ENCODE measurements around the gene HMGB1.
A peak's percentile ranks its signal among the peaks of the same experiment; 100 is the strongest.
"Not testable (repeated sequence)": the region's sequence is repeated elsewhere in the genome, so short reads cannot be mapped to it uniquely, and the experiment has no call there.

HMGB1 gene

DNA sequence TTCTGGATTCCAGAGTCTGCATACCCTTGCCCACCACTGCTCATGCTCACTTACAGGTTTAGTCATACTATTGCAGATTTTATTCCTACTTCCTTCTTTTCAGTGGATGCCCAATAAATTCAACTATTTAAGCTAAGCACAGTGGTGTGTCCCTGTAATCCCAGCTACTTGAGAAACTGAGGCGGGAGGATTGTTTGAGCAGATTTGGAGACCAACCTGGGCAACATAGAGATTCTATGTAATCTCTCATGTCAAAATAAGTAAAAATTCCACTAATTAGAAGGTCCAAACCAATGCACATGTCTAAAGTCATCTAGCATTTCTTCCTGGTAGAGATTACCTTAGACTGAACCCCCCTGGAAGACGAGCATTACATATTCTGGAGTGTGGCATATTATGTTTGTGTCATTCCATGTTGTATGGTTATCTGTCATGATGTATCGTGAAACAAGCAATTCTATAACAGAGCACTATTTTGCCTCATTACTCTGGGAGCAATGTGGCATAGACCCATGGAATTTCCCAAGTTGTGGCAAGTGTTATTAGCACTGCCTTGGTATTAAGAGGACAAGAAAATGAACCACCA lies 8.3 kb downstream of the HMGB1 start:
- TF ChIP-seq, protein P1, sequence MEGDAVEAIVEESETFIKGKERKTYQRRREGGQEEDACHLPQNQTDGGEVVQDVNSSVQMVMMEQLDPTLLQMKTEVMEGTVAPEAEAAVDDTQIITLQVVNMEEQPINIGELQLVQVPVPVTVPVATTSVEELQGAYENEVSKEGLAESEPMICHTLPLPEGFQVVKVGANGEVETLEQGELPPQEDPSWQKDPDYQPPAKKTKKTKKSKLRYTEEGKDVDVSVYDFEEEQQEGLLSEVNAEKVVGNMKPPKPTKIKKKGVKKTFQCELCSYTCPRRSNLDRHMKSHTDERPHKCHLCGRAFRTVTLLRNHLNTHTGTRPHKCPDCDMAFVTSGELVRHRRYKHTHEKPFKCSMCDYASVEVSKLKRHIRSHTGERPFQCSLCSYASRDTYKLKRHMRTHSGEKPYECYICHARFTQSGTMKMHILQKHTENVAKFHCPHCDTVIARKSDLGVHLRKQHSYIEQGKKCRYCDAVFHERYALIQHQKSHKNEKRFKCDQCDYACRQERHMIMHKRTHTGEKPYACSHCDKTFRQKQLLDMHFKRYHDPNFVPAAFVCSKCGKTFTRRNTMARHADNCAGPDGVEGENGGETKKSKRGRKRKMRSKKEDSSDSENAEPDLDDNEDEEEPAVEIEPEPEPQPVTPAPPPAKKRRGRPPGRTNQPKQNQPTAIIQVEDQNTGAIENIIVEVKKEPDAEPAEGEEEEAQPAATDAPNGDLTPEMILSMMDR (IDR thresholded peaks at IDR 0.05; ENCODE audit: control insufficient read depth, insufficient read depth, low read depth, low read length, missing control alignments), result no peak
- DNase-seq (ENCODE audit: low read depth), result no peak
- H3K4me3 ChIP-seq (ENCODE audit: control insufficient read depth, low read depth, low read length), result no peak overlapping the region

DNA sequence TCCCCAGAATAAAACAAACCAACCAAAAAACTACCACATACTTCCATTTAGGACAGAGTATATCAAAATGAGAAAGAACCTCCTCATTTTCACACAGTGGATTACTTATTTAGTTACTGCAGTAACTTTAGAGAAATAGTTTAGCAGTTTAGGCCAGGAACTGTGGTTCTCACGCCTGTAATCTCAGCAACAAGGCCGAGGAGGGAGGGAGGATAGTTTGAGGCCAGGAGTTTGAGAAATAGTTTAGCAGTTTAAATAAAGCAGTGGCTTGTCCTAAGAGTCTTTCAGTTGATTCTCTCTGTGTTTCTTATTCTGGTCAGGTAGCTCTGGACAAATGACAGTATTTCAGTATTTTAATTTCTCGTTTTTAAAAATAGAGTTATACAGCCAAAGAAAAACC lies 9.4 kb downstream of the HMGB1 start:
- H3K4me3 ChIP-seq (ENCODE audit: control insufficient read depth, low read depth, low read length), result no peak overlapping the region
- DNase-seq (ENCODE audit: low read depth), result no peak
- TF ChIP-seq, protein P1 (IDR thresholded peaks at IDR 0.05; ENCODE audit: control insufficient read depth, insufficient read depth, low read depth, low read length, missing control alignments), result no peak

DNA sequence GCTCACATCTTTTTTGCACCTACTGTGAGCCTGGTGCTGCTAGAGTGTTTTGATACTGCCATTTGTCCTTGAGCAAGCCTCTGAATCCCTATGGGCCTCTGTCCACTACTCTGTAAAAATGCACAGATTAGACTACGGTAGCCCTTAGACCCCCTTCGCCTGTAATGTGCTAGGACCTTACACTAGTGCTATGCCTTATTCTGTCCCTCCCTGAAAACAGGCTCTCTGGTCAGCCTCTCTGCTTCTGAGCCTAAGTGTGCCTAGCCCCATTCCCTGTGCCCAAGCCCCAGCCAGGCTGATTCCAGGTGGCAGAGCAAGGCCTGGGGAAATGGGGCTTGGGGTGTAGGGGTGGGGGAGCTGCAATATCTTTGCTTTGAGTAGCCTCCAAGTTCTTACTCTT lies 10.7 kb downstream of the HMGB1 start:
- no peak for DNase-seq (ENCODE audit: low read depth)
- H3K4me3 ChIP-seq (ENCODE audit: control insufficient read depth, low read depth, low read length), result no peak overlapping the region
- TF ChIP-seq, protein P1 (IDR thresholded peaks at IDR 0.05; ENCODE audit: control insufficient read depth, insufficient read depth, low read depth, low read length, missing control alignments), result no peak

DNA sequence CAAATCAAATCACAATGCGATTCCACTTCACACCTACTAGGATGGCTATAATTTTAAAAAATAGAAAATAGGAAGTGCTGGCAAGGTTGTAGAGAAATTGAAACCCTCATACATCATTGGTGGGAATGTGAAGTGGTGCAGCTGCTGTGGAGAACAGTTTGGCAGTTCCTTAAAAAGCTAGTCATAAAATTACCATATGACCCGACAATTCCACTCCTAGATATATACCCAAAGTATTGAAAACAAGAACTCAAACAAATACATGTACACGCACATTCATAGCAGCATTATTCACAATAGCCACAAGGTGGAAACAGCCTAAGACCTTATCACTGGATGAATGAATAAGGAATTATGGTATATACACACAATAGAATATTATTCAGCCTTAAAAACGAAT lies 12.0 kb downstream of the HMGB1 start:
- TF ChIP-seq, protein P1 (IDR thresholded peaks at IDR 0.05; ENCODE audit: control insufficient read depth, insufficient read depth, low read depth, low read length, missing control alignments), result peak; percentile 11
- no peak for DNase-seq (ENCODE audit: low read depth)
- H3K4me3 ChIP-seq (ENCODE audit: control insufficient read depth, low read depth, low read length), result no peak overlapping the region

DNA sequence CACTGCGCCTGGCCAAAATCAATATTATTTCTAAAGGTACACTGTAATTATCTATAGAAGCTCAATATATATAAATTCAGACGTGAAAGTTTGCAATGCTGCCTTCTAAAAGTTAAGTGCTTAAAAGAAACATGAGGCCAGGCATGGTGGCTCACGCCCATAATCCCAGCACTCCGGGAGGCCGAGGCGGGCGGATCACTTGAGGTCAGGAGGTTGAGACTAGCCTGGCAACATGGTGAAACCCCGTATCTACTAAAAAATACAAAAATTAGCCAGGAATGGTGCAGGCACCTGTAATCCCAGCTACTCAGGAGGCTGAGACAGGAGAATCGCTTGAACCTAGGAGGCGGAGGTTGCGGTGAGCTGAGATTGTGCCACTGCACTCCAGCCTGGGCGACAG lies 14.3 kb downstream of the HMGB1 start:
- not testable (repeated sequence) for DNase-seq (ENCODE audit: low read depth); H3K4me3 ChIP-seq (ENCODE audit: control insufficient read depth, low read depth, low read length)

DNA sequence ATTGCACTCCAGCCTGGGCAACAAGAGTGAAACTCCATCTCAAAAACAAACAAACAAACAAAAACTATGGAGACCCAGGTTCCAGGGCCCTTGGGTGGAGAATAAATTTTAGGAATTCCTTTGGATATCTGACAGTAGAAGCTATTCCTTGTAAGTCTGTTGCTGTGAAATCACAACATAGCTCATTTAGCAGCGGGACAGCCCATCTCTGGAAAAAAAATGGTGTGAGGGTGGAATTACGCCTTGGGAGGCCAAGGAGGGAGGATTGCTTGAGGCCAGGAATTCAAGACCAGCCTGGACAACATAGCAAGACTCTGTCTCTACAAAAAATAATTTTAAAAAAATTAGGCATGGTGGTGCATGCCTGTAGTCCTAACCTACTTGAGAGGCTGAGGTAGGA lies 15.7 kb downstream of the HMGB1 start:
- H3K4me3 ChIP-seq (ENCODE audit: control insufficient read depth, low read depth, low read length), result no peak overlapping the region
- TF ChIP-seq, protein P1 (IDR thresholded peaks at IDR 0.05; ENCODE audit: control insufficient read depth, insufficient read depth, low read depth, low read length, missing control alignments), result no peak
- DNase-seq (ENCODE audit: low read depth), result no peak

DNA sequence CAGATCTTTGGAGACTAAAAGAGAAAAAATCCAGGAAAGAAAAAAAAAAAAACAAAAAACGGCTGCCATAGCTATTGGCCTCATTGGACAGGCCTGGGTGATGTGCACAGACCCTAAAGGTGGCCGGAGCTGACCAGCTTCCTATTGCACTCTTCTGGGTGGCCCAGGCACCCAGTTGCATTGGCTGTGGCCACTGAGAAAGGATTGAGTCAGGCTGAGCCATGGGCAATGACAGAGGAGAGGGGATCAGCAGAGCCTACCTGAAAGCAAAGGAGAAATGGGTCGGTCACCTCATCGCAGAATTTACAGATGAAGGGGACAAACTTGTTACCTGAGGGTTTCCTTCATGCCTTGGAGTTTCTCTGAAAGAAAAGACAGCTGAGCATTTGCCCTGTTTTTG lies 17.3 kb downstream of the HMGB1 start:
- no peak for DNase-seq (ENCODE audit: low read depth)
- no peak overlapping the region for H3K4me3 ChIP-seq (ENCODE audit: control insufficient read depth, low read depth, low read length)
- TF ChIP-seq, protein P1 (IDR thresholded peaks at IDR 0.05; ENCODE audit: control insufficient read depth, insufficient read depth, low read depth, low read length, missing control alignments), result no peak

Measured in AG09309 (cell line).